HCT116 (cell line): ENCODE data around the gene MS4A4E. TPM values are rescaled to one million over a fixed set of nuclear protein-coding genes. Genes with fewer than 3 reads are reported as not detected.

Experiments used
- ATAC-seq: fragments of 200-7000 bp; cut with Tn5 transposase; 2 replicates; pipeline ENCODE4 v1.9.1; 2020; ENCODE audit warnings: mild to moderate bottlenecking, moderate library complexity
- BruUV-seq: library from RNA; stranded (reverse); fragments of 400-500 nt; replicated peaks from 2 replicates; lab custom pipeline; 2021; lab: Mats Ljungman, UMichigan
- CTCF ChIA-PET: fragments of 300-600 bp; sonication (Branson Sonifier 250); formaldehyde crosslinking; loops from one replicate; lab custom pipeline; 2021; ENCODE audit warnings: antibody characterized with exemption; lab: Charles Lee
- POLR2A ChIA-PET: fragments of 300-600, 350-600 bp; sonication (Branson Sonifier 250); formaldehyde crosslinking; loops from one replicate; lab custom pipeline; 2021; ENCODE audit warnings: antibody characterized with exemption; lab: Charles Lee
- RAD21 ChIA-PET, 2 experiments: fragments of 300-600 bp; sonication (Branson Sonifier 250); formaldehyde crosslinking; loops; one replicate each; lab custom pipeline; 2023; ENCODE audit warnings: low total read pairs in 2 of 2; ENCODE audit not compliant: uncharacterized antibody in 2 of 2, unreplicated experiment in 2 of 2, low non-redundant PET in 1 of 2; lab: Charles Lee
- DNase-seq: peaks from one replicate; pipeline ENCODE4 v3.0.0-alpha.2; 2010; ENCODE audit warnings: low read depth, low spot score
- H2AFZ ChIP-seq: fragments of 200-600 bp; shearing (Covaris generic), sonication (generic); 2 replicates; pipeline ENCODE4 v1.6.1; 2017; ENCODE audit warnings: low read depth, mixed run types, mixed read lengths, antibody characterized with exemption, low read length; ENCODE audit not compliant: poor library complexity, severe bottlenecking
- H3K27ac ChIP-seq: 2 replicates; pipeline ENCODE4 v1.5.1; 2012; ENCODE audit warnings: low read depth, low read length
- H3K27me3 ChIP-seq: fragments of 200-600 bp; sonication (generic); 2 replicates; pipeline ENCODE4 v1.6.1; 2016; ENCODE audit warnings: mixed run types, low read length, mixed read lengths; ENCODE audit not compliant: insufficient read depth
- H3K36me3 ChIP-seq, 2 experiments: fragments of 200-500 bp in 1 of 2; fragments of 200-600 bp in 1 of 2; sonication (Bioruptor generic) in 1 of 2; sonication (generic) in 1 of 2; 2 replicates each; pipeline versions ENCODE4 v1.5.1 to v1.6.1; 2014 to 2016; ENCODE audit warnings: low read length in 2 of 2, inconsistent platforms in 1 of 2, mixed read lengths in 1 of 2, mixed run types in 1 of 2; ENCODE audit not compliant: insufficient read depth in 2 of 2, control insufficient read depth in 1 of 2
- H3K4me1 ChIP-seq, 2 experiments: fragments of 200-600 bp in 1 of 2; sonication (generic) in 1 of 2; 2 replicates each; pipeline versions ENCODE4 v1.5.1 to v1.6.1; 2012 to 2017; ENCODE audit warnings: low read length in 2 of 2, inconsistent platforms in 1 of 2, mild to moderate bottlenecking in 1 of 2, mixed read lengths in 1 of 2, mixed run types in 1 of 2, moderate library complexity in 1 of 2; ENCODE audit not compliant: insufficient read depth in 2 of 2, control insufficient read depth in 1 of 2
- H3K4me2 ChIP-seq: fragments of 200-600 bp; sonication (generic); 2 replicates; pipeline ENCODE4 v1.6.1; 2017; ENCODE audit warnings: mixed run types, low read length, mixed read lengths
- H3K4me3 ChIP-seq, 2 experiments: fragments of 200-600 bp in 1 of 2; sonication (generic) in 1 of 2; replicated peaks in 1 of 2; 2 replicates each; pipeline ENCODE4 v1.5.1; 2011 to 2016; ENCODE audit warnings: low read length in 2 of 2, control low read depth in 1 of 2, low read depth in 1 of 2, mild to moderate bottlenecking in 1 of 2, mixed read lengths in 1 of 2, mixed run types in 1 of 2
- H3K79me2 ChIP-seq: fragments of 200-600 bp; sonication (generic); 2 replicates; pipeline ENCODE4 v1.6.1; 2017; ENCODE audit warnings: mild to moderate bottlenecking, mixed run types, low read length, moderate library complexity, mixed read lengths; ENCODE audit not compliant: insufficient read depth
- H3K9ac ChIP-seq: fragments of 200-600 bp; sonication (generic); 2 replicates; pipeline ENCODE4 v1.6.1; 2016; ENCODE audit warnings: low read length, mixed read lengths
- H3K9me2 ChIP-seq: fragments of 200-600 bp; sonication (generic), shearing (Covaris generic); 2 replicates; pipeline ENCODE4 v1.6.1; 2017; ENCODE audit warnings: mixed run types, mild to moderate bottlenecking, moderate library complexity; ENCODE audit not compliant: insufficient read depth
- H3K9me3 ChIP-seq, 2 experiments: fragments of 200-500 bp in 1 of 2; fragments of 200-600 bp in 1 of 2; sonication (Bioruptor generic) in 1 of 2; sonication (generic) in 1 of 2; 2 replicates each; pipeline ENCODE4 v1.6.1; 2014 to 2017; ENCODE audit warnings: low read length in 2 of 2, mixed read lengths in 2 of 2, inconsistent platforms in 1 of 2, low read depth in 1 of 2, mild to moderate bottlenecking in 1 of 2, mixed run types in 1 of 2, moderate library complexity in 1 of 2; ENCODE audit not compliant: control insufficient read depth in 1 of 2, insufficient read depth in 1 of 2
- H4K20me1 ChIP-seq: fragments of 200-600 bp; sonication (generic), shearing (Covaris generic); 2 replicates; pipeline ENCODE4 v1.6.1; 2017; ENCODE audit warnings: mixed run types, mild to moderate bottlenecking, moderate library complexity; ENCODE audit not compliant: insufficient read depth
- CBX3 ChIP-seq: IDR thresholded peaks from 2 replicates; pipeline ENCODE4 v1.6.1; 2012; ENCODE audit warnings: low read depth
- EGR1 ChIP-seq: IDR thresholded peaks from 2 replicates; pipeline ENCODE4 v1.6.1; 2012; ENCODE audit warnings: low read depth
- ELF1 ChIP-seq: IDR thresholded peaks from 2 replicates; pipeline ENCODE4 v1.6.1; 2012; ENCODE audit warnings: low read depth, borderline replicate concordance
- EZH2 ChIP-seq: fragments of 200-600 bp; sonication (generic); IDR thresholded peaks from 2 replicates; pipeline ENCODE4 v1.6.1; 2017; ENCODE audit warnings: antibody characterized with exemption, mixed run types
- EZH2phosphoT487 ChIP-seq: fragments of 200-600 bp; IDR thresholded peaks from 2 replicates; pipeline ENCODE4 v1.6.1; 2018; ENCODE audit warnings: antibody characterized with exemption, borderline replicate concordance
- FOSL1 ChIP-seq: IDR thresholded peaks from 2 replicates; pipeline ENCODE4 v1.6.1; 2012; ENCODE audit warnings: low read depth
- JUND ChIP-seq: IDR thresholded peaks from 2 replicates; pipeline ENCODE4 v1.6.1; 2012
- RAD21 ChIP-seq: IDR thresholded peaks from 2 replicates; pipeline ENCODE4 v1.6.1; 2012; ENCODE audit warnings: low read depth, mild to moderate bottlenecking
- SIN3A ChIP-seq: IDR thresholded peaks from 2 replicates; pipeline ENCODE4 v1.6.1; 2012; ENCODE audit warnings: low read depth
- SRF ChIP-seq: IDR thresholded peaks from 2 replicates; pipeline ENCODE4 v1.6.1; 2012; ENCODE audit warnings: low read depth
- TCF7L2 ChIP-seq: IDR thresholded peaks from 2 replicates; pipeline ENCODE4 v1.7.0; 2011; ENCODE audit warnings: borderline replicate concordance, inconsistent platforms; ENCODE audit not compliant: insufficient read depth, insufficient read length; ENCODE audit errors: extremely low read depth
- YY1 ChIP-seq: IDR thresholded peaks from 2 replicates; pipeline ENCODE4 v1.6.1; 2011; ENCODE audit warnings: low read length, low read depth, moderate library complexity, mild to moderate bottlenecking; ENCODE audit not compliant: insufficient replicate concordance; ENCODE audit errors: extremely low read depth
- ZFX ChIP-seq: fragments of 450-650 bp; IDR thresholded peaks from 2 replicates; pipeline ENCODE4 v1.6.1; 2017
- intact Hi-C: fragments of 100-400 bp; cut with micrococcal nuclease; formaldehyde crosslinking; loops from 2 replicates; pipeline ENCODE4 v1.10.0; 2022
- total RNA-seq: library from RNA; stranded (reverse); gene quantifications from one replicate; pipeline ENCODE4 v1.2.1, GENCODE V29; 2021; ENCODE audit not compliant: unreplicated experiment
- TF ChIP-seq, protein P1 (sequence below), 3 experiments: fragments of 200-600 bp in 1 of 3; sonication (generic) in 1 of 3; IDR thresholded peaks in 2 of 3; conservative IDR thresholded peaks in 1 of 3; 2 replicates each; pipeline ENCODE4 v1.5.1; 2012 to 2017; ENCODE audit warnings: low read depth in 2 of 3, low read length in 2 of 3, antibody characterized with exemption in 1 of 3, borderline replicate concordance in 1 of 3, control low read depth in 1 of 3, mild to moderate bottlenecking in 1 of 3, mixed read lengths in 1 of 3, mixed run types in 1 of 3, moderate library complexity in 1 of 3; ENCODE audit not compliant: insufficient read depth in 1 of 3
- TF ChIP-seq, protein P2 (sequence below): IDR thresholded peaks from 2 replicates; pipeline ENCODE4 v1.6.1; 2012; ENCODE audit warnings: low read depth

The MS4A4E gene
- total RNA-seq, 1 experiment from 2014 or later: not detected

DNA sequence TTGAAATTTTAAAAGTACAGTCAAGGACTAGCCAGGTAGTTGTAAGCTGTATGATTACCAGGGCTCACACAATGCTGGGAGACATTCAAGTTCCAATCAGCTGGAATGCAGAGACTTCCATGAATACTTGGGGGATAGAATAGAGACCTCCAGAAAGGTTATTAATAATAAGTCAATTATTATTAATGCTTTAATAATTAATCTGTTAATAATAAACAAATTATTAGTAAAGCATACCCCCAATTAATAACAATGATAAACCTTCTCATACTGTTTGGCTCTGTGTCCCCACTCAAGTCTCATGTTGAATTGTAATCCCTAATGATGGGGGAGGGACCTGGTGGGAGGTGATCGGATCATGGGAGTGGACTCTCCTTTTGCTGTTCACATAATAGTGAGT is 45.5 kb downstream of the MS4A4E start:
- ChIA-PET RAD21 (no interaction called here), POLR2A (no interaction called here), CTCF (no interaction called here)
- Histone ChIP-seq H3K27me3 (no peaks in the 10 kb centered on the region), H3K4me2 (no peak overlapping the region), H3K4me3 (no peak overlapping the region), H3K36me3 (no peaks in the 10 kb centered on the region), H3K9me2 (no peaks in the 10 kb centered on the region), H3K9ac (no peak overlapping the region), H2AFZ (no peak overlapping the region), H3K4me1 (no peaks in the 10 kb centered on the region), H3K79me2 (no peaks in the 10 kb centered on the region), H4K20me1 (no peaks in the 10 kb centered on the region), H3K9me3 (no peaks in the 10 kb centered on the region), H3K27ac (no peak overlapping the region)
- no peak for ATAC-seq
- no TSS peak for BruUV-seq
- no peak for TF ChIP-seq SIN3A
- TF ChIP-seq, protein P1, sequence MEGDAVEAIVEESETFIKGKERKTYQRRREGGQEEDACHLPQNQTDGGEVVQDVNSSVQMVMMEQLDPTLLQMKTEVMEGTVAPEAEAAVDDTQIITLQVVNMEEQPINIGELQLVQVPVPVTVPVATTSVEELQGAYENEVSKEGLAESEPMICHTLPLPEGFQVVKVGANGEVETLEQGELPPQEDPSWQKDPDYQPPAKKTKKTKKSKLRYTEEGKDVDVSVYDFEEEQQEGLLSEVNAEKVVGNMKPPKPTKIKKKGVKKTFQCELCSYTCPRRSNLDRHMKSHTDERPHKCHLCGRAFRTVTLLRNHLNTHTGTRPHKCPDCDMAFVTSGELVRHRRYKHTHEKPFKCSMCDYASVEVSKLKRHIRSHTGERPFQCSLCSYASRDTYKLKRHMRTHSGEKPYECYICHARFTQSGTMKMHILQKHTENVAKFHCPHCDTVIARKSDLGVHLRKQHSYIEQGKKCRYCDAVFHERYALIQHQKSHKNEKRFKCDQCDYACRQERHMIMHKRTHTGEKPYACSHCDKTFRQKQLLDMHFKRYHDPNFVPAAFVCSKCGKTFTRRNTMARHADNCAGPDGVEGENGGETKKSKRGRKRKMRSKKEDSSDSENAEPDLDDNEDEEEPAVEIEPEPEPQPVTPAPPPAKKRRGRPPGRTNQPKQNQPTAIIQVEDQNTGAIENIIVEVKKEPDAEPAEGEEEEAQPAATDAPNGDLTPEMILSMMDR (IDR thresholded peaks at IDR 0.05 in 2 of 3, conservative IDR thresholded peaks at IDR 0.05 in 1 of 3; ENCODE audit: borderline replicate concordance in 1 of 3, insufficient read depth in 1 of 3, low read depth in 2 of 3, low read length in 2 of 3): no peak
- TF ChIP-seq FOSL1: no peak
- no peak for TF ChIP-seq EZH2
- TF ChIP-seq CBX3: no peak
- TF ChIP-seq JUND: no peak
- no peak for TF ChIP-seq RAD21
- TF ChIP-seq SRF: no peak
- TF ChIP-seq, protein P2, sequence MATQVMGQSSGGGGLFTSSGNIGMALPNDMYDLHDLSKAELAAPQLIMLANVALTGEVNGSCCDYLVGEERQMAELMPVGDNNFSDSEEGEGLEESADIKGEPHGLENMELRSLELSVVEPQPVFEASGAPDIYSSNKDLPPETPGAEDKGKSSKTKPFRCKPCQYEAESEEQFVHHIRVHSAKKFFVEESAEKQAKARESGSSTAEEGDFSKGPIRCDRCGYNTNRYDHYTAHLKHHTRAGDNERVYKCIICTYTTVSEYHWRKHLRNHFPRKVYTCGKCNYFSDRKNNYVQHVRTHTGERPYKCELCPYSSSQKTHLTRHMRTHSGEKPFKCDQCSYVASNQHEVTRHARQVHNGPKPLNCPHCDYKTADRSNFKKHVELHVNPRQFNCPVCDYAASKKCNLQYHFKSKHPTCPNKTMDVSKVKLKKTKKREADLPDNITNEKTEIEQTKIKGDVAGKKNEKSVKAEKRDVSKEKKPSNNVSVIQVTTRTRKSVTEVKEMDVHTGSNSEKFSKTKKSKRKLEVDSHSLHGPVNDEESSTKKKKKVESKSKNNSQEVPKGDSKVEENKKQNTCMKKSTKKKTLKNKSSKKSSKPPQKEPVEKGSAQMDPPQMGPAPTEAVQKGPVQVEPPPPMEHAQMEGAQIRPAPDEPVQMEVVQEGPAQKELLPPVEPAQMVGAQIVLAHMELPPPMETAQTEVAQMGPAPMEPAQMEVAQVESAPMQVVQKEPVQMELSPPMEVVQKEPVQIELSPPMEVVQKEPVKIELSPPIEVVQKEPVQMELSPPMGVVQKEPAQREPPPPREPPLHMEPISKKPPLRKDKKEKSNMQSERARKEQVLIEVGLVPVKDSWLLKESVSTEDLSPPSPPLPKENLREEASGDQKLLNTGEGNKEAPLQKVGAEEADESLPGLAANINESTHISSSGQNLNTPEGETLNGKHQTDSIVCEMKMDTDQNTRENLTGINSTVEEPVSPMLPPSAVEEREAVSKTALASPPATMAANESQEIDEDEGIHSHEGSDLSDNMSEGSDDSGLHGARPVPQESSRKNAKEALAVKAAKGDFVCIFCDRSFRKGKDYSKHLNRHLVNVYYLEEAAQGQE: no peak
- TF ChIP-seq TCF7L2: no peak
- no peak for TF ChIP-seq YY1
- no peak for TF ChIP-seq EZH2phosphoT487
- no peak for TF ChIP-seq ELF1
- no peak for TF ChIP-seq EGR1
- no peak for TF ChIP-seq ZFX
- intact Hi-C loops: no loop called here
- no peak for DNase-seq
